ENCODE data around the gene POLR1E. TPM values are rescaled to one million over a fixed set of nuclear protein-coding genes. Genes with fewer than 3 reads are reported as not detected.

Gene POLR1E
- total RNA-seq, 1 donor from 2014 or later = 21.9 TPM

GRCh38 chr9:37515620-37516258, 30.0 kb downstream of the POLR1E start:
- Mint-ChIP-seq H3K4me1 (ENCODE audit: unreplicated experiment) (no peaks in the 10 kb centered on the region), H3K4me3 (ENCODE audit: unreplicated experiment) (no peak overlapping the region), H3K27me3 (ENCODE audit: unreplicated experiment) (no peaks in the 10 kb centered on the region), H3K27ac (ENCODE audit: unreplicated experiment) (no peak overlapping the region), H3K36me3 (ENCODE audit: unreplicated experiment) (peaks cover 34% of the 10 kb centered on the region), H3K9me3 (ENCODE audit: unreplicated experiment) (no peaks in the 10 kb centered on the region)
- no peak for DNase-seq (ENCODE audit: extremely low spot score, unreplicated experiment)
- no peak for TF ChIP-seq CTCF (IDR thresholded peaks at IDR 0.05)

GRCh38 chr9:37517923-37518322, 32.2 kb downstream of the POLR1E start:
- H3K27ac Mint-ChIP-seq (ENCODE audit: unreplicated experiment) = no peak overlapping the region
- no peaks in the 10 kb centered on the region for H3K9me3 Mint-ChIP-seq (ENCODE audit: unreplicated experiment)
- H3K4me3 Mint-ChIP-seq (ENCODE audit: unreplicated experiment) = no peak overlapping the region
- H3K36me3 Mint-ChIP-seq (ENCODE audit: unreplicated experiment) = peaks cover 42% of the 10 kb centered on the region
- H3K4me1 Mint-ChIP-seq (ENCODE audit: unreplicated experiment) = no peaks in the 10 kb centered on the region
- DNase-seq (ENCODE audit: extremely low spot score, unreplicated experiment) = no peak
- no peaks in the 10 kb centered on the region for H3K27me3 Mint-ChIP-seq (ENCODE audit: unreplicated experiment)
- no peak for TF ChIP-seq CTCF (IDR thresholded peaks at IDR 0.05)

GRCh38 chr9:37520641-37521040, 34.9 kb downstream of the POLR1E start:
- Mint-ChIP-seq H3K36me3 (ENCODE audit: unreplicated experiment) (peaks cover 50% of the 10 kb centered on the region), H3K9me3 (ENCODE audit: unreplicated experiment) (no peaks in the 10 kb centered on the region)
- TF ChIP-seq CTCF (IDR thresholded peaks at IDR 0.05) = no peak

GRCh38 chr9:37521111-37521510, 35.4 kb downstream of the POLR1E start:
- H3K27ac Mint-ChIP-seq (ENCODE audit: unreplicated experiment) = no peak overlapping the region
- H3K9me3 Mint-ChIP-seq (ENCODE audit: unreplicated experiment) = no peaks in the 10 kb centered on the region
- no peaks in the 10 kb centered on the region for H3K4me1 Mint-ChIP-seq (ENCODE audit: unreplicated experiment)
- DNase-seq (ENCODE audit: extremely low spot score, unreplicated experiment) = no peak
- no peak for TF ChIP-seq CTCF (IDR thresholded peaks at IDR 0.05)
- peaks cover 50% of the 10 kb centered on the region for H3K36me3 Mint-ChIP-seq (ENCODE audit: unreplicated experiment)
- no peaks in the 10 kb centered on the region for H3K27me3 Mint-ChIP-seq (ENCODE audit: unreplicated experiment)
- no peak overlapping the region for H3K4me3 Mint-ChIP-seq (ENCODE audit: unreplicated experiment)

More at GRCh38 chr9:37520641-37521040, 34.9 kb downstream of the POLR1E start:
- Mint-ChIP-seq H3K27ac (ENCODE audit: unreplicated experiment) (no peak overlapping the region), H3K4me3 (ENCODE audit: unreplicated experiment) (no peak overlapping the region), H3K4me1 (ENCODE audit: unreplicated experiment) (no peaks in the 10 kb centered on the region), H3K27me3 (ENCODE audit: unreplicated experiment) (no peaks in the 10 kb centered on the region)
- no peak for DNase-seq (ENCODE audit: extremely low spot score, unreplicated experiment)

GRCh38 chr9:37522971-37523370, 37.2 kb downstream of the POLR1E start:
- no peaks in the 10 kb centered on the region for H3K4me1 Mint-ChIP-seq (ENCODE audit: unreplicated experiment)
- no peak for TF ChIP-seq CTCF (IDR thresholded peaks at IDR 0.05)
- no peak for DNase-seq (ENCODE audit: extremely low spot score, unreplicated experiment)
- H3K36me3 Mint-ChIP-seq (ENCODE audit: unreplicated experiment) = peaks cover 57% of the 10 kb centered on the region
- H3K9me3 Mint-ChIP-seq (ENCODE audit: unreplicated experiment) = no peaks in the 10 kb centered on the region
- H3K4me3 Mint-ChIP-seq (ENCODE audit: unreplicated experiment) = no peak overlapping the region
- no peaks in the 10 kb centered on the region for H3K27me3 Mint-ChIP-seq (ENCODE audit: unreplicated experiment)
- no peak overlapping the region for H3K27ac Mint-ChIP-seq (ENCODE audit: unreplicated experiment)
